Stimulated activated naive CD8-positive, alpha-beta T cell treated with anti-CD3 and anti-CD28 coated beads, Interleukin-15, amount 100 ng/mL, for 72 hours (primary cell): ENCODE results near the gene BHLHE23.
"Not testable (repeated sequence)": the region's sequence is repeated elsewhere in the genome, so short reads cannot be mapped to it uniquely, and the experiment has no call there.

Experiments used
- ATAC-seq: fragments of 150-1000 bp; cut with Tn5 transposase; 2 replicates; pipeline ENCODE4 v1.10.0; 2021; ENCODE audit warnings: mild to moderate bottlenecking, moderate library complexity
- DNase-seq, 2 donors: peaks; one replicate each; pipeline ENCODE4 v3.0.0; 2021 to 2022
- H3K27ac Mint-ChIP-seq, 2 donors: one replicate each; pipeline ENCODE4 v1.8.0; 2022; ENCODE audit warnings: mild to moderate bottlenecking in 2 of 2, mixed read lengths in 2 of 2, moderate library complexity in 2 of 2
- H3K27me3 Mint-ChIP-seq: one replicate; pipeline ENCODE4 v1.8.0; 2022; ENCODE audit warnings: mixed read lengths
- H3K4me1 Mint-ChIP-seq: one replicate; pipeline ENCODE4 v1.8.0; 2022; ENCODE audit warnings: mild to moderate bottlenecking, mixed read lengths
- H3K4me3 Mint-ChIP-seq, 2 donors: one replicate each; pipeline ENCODE4 v1.8.0; 2022; ENCODE audit warnings: mild to moderate bottlenecking in 2 of 2, mixed read lengths in 2 of 2, moderate library complexity in 1 of 2
- H3K9me3 Mint-ChIP-seq, 2 donors: one replicate each; pipeline ENCODE4 v1.8.0; 2022; ENCODE audit warnings: mixed read lengths in 2 of 2

BHLHE23 gene

GRCh38 chr20:62962221-62962879 lies 44.4 kb downstream of the BHLHE23 start:
- Mint-ChIP-seq H3K27me3 (no peaks in the 10 kb centered on the region), H3K4me3 (no peak overlapping the region), H3K4me1 (peaks cover 33% of the 10 kb centered on the region), H3K9me3 (no peaks in the 10 kb centered on the region), H3K27ac (peak overlapping the region in 1 of 2 donors; percentile 63)
- ATAC-seq (no peak), DNase-seq (no peak)

DNA sequence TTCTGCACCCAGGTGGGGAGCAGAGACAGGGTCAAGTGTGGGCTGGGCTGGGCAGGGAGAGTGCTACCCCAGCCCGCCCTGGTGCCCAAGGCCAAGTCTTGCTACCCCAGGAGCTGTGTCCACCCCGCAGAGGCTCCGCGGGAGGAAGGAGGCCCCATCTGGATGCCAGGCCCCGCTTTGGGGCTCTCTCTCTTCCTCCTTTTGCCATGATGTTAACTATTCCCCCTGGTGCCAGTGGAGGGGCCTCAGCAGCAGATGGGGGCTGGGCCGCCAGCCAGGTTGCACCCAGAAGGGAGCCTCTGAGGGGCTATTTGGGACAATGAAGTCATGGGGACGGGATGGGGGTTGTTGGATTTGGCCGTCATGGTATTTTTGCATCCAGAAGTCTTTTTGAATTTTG lies 45.0 kb downstream of the BHLHE23 start:
- Mint-ChIP-seq H3K27ac (no peak overlapping the region), H3K9me3 (no peaks in the 10 kb centered on the region), H3K4me3 (no peak overlapping the region), H3K4me1 (peaks cover 39% of the 10 kb centered on the region), H3K27me3 (no peaks in the 10 kb centered on the region)
- ATAC-seq (no peak), DNase-seq (no peak)

DNA sequence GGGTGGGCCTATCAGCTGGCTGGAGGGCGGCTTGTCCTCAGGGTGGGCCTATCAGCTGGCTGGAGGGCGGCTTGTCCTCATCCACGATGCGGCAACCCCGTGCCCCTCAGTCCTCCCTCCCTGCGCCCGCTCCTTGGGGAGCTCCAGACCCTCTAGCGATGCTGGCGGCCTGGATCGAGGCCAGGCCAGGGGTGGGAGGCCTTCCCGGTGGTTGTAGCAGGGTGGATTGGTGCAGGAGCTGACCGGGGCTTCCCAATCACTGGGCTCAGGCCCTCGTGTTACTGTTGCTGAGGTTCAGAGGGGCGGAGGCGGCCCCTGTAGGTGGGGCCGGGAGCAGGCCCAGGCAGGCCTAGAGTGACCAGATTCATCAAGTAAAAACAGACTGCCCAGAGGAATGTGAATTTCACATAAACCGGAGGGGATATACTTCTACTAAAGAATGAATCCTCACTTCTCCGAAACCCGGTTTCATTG lies 45.4 kb downstream of the BHLHE23 start:
- Mint-ChIP-seq H3K4me3 (no peak overlapping the region), H3K27me3 (no peaks in the 10 kb centered on the region)
- DNase-seq, result no peak

DNA sequence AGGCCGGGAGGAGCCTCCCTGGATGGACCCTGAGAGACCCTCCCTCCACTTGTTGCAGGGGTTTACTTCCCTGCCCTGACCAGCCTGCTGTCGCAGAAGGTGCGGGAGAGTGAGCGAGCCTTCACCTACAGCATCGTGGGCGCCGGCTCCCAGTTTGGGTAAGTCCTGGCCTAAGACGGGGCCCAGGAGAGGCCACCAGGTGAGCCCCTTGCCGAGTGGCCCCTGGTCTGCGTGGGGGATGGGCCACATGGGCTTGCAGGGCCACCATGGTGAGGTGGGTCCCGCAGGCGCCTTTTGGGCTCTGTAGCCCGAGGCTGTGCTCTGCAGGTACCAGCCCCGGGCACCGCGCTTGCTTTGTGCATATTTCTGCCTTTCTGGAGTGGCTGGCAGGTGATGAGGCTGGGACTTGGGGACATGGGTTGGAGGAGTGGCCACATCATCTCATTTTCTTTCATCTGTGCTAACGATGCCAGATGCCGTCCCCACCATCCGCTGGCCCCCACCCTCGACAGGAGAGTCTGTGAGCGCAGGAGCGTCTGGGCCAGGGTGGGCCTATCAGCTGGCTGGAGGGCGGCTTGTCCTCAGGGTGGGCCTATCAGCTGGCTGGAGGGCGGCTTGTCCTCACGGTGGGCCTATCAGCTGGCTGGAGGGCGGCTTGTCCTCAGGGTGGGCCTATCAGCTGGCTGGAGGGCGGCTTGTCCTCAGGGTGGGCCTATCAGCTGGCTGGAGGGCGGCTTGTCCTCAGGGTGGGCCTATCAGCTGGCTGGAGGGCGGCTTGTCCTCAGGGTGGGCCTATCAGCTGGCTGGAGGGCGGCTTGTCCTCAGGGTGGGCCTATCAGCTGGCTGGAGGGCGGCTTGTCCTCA lies 46.1 kb downstream of the BHLHE23 start:
- Mint-ChIP-seq H3K27ac (peak overlapping the region in 1 of 2 donors; percentile 54), H3K4me1 (peaks cover 49% of the 10 kb centered on the region)
- not testable (repeated sequence) for H3K4me3 Mint-ChIP-seq, H3K9me3 Mint-ChIP-seq, H3K27me3 Mint-ChIP-seq, DNase-seq, ATAC-seq

More for the DNA sequence above, 45.4 kb downstream of the BHLHE23 start:
- Mint-ChIP-seq H3K27ac (no peak overlapping the region), H3K4me1 (peaks cover 43% of the 10 kb centered on the region), H3K9me3 (no peaks in the 10 kb centered on the region)
- ATAC-seq, result no peak

DNA sequence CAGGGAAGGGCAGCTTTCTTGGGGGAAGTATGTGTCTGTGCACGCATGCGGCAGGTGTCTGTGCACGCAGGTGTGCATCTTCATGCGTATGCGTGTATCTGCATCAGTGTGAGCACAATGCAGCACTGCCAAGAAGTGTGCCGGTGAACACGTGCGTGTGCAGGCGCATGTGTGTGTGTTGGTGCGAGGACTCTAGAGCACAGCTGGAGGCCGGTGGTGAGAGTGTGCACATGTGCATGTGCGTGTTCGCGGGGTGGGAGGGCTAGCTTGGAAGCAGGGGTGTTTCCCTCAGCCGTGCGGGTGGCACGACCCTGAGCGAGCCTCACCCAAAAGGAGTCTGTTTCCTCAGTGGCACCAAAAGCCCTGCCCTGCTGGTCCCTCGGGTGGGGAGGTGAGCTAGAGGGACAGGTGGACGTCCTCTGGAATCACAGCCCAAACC lies 46.7 kb downstream of the BHLHE23 start:
- ATAC-seq (no peak), DNase-seq (no peak)
- no peak overlapping the region for H3K27ac Mint-ChIP-seq

DNA sequence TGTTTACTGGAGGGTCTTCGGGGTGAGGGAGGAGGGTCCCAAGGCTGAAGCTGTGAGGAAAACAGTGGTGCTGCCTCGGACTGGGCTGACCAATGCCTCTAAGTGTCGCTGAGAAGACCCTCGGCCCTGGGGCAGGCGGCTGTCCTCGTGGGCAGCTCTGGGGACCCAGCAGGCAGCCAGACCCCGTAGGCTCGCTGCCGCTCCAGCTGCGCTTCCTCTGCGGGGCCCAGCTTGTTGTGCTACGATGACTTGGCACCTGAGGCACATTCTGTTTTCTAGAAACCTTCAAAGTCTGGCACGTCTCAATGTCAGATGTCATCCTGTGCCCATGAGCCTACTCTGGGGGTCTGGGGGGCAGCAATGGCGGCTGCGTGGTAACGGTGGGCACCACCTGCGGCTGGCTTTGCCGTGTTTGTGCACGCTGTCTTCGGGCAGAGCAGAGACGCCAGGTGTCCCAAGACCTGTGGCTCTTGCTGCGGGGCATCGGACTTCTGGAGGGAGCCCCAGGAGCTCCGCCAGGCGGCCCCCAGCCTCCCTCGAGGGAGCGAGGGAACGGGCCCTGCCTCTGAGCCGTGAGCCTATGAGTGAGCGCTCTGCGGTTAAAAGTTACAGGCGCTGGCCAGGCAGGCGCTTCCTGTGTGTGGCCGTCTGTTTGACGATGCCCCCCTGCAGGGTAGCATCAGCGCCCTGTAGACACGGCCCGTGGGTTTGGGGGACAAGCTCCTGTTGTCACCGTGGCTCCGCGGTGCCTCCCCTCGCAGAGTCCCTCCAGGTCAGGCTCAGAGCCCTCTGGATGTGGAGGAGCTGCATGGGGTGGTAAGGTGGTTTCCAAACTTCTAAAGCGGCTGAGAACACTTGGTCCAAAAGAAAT lies 47.4 kb downstream of the BHLHE23 start:
- Mint-ChIP-seq H3K27ac (no peak overlapping the region), H3K4me1 (peaks cover 58% of the 10 kb centered on the region), H3K27me3 (no peaks in the 10 kb centered on the region), H3K4me3 (peak overlapping the region in 1 of 2 donors; percentile 31), H3K9me3 (no peaks in the 10 kb centered on the region)
- peak; percentile 41 for ATAC-seq
- DNase-seq, result no peak

More for the DNA sequence above, 46.7 kb downstream of the BHLHE23 start:
- Mint-ChIP-seq H3K9me3 (no peaks in the 10 kb centered on the region), H3K4me1 (peaks cover 51% of the 10 kb centered on the region), H3K27me3 (no peaks in the 10 kb centered on the region), H3K4me3 (no peak overlapping the region)

DNA sequence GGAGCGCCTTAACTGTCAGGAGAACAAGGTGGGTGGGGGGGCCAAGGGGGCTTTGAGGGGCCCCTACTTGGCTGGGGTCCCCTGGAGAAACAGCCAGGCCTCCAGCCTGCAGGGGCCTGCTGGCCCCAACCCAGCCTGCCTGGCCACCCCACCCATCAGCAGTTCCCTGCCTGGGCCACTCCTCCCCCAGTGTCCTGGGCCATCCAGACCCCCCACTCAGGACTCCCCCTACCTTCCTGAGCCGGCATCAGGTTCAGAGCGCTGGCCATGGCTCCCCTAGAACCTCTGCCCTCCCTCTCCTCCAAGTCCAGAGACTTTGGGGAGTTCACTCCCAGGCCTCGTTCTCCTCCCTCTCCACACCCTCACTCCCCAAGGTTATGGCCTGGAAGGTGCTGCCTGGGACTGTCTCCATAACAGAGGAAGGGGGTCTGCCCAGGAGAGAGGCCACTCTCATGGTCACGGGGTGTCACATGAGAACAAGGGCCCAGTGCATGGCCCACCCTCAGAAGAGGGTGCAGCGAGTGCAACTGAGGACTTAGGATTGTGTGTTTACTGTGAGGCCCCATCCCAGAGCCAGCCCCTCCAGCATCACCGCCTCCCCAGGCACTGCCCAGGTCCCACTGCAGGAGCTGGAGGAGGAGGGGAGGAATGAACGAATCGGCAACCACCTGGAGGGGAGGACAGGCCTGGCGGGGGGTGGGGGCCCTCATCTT lies 48.2 kb downstream of the BHLHE23 start:
- no peak for ATAC-seq
- H3K4me1 Mint-ChIP-seq, result peaks cover 66% of the 10 kb centered on the region

DNA sequence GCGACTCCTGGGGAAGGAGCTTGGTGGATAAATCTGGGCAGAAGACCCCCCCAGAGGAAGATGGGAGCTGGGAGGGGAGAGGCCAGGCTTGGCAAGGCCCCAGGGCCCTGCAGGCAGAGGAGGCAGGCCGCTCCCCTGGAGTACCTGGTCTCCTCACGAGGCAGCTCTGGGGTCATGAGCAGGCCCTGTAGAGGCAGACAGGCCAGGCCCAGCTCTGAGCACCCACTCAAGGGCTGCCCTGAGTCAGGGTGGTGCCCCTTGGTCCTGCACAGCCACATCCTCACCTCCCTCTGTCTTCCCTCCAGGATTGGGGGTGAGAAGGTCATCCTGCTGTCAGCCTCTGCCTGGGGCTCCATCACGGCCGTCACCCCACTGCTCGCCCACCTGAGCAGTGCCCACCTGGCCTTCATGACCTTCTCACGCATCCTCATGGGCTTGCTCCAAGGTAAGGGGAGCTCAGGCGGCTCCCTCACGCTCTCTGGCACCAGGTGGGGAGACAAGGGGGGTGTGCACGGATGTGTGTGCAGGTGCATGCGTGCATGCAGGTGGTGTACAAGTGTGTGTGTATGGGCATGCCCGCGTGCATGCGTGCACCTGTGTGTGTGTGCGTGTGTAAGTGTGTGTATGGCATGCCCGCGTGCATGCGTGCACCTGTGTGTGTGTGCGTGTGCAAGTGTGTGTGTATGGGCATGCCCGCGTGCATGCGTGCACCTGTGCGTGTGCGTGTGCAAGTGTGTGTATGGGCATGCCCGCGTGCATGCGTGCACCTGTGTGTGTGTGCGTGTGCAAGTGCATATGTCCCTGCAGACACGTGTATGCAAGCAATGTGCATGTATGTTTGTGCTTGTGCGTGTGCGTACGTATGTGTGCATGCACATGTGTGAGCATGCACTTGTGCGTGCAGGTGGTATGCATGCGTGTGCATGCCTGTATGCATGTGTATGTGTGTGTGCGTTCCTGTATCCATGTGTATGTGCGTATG lies 49.3 kb downstream of the BHLHE23 start:
- H3K27ac Mint-ChIP-seq, result peak overlapping the region in 1 of 2 donors; percentile 61
- peaks cover 74% of the 10 kb centered on the region for H3K4me1 Mint-ChIP-seq
- no peaks in the 10 kb centered on the region for H3K27me3 Mint-ChIP-seq
- no peaks in the 10 kb centered on the region for H3K9me3 Mint-ChIP-seq
- no peak for ATAC-seq
- no peak for DNase-seq
- no peak overlapping the region for H3K4me3 Mint-ChIP-seq

More for the DNA sequence above, 48.2 kb downstream of the BHLHE23 start:
- H3K4me3 Mint-ChIP-seq, result peak overlapping the region in 1 of 2 donors; percentile 41
- H3K27ac Mint-ChIP-seq, result no peak overlapping the region
- DNase-seq, result no peak
- no peaks in the 10 kb centered on the region for H3K9me3 Mint-ChIP-seq
- no peaks in the 10 kb centered on the region for H3K27me3 Mint-ChIP-seq

DNA sequence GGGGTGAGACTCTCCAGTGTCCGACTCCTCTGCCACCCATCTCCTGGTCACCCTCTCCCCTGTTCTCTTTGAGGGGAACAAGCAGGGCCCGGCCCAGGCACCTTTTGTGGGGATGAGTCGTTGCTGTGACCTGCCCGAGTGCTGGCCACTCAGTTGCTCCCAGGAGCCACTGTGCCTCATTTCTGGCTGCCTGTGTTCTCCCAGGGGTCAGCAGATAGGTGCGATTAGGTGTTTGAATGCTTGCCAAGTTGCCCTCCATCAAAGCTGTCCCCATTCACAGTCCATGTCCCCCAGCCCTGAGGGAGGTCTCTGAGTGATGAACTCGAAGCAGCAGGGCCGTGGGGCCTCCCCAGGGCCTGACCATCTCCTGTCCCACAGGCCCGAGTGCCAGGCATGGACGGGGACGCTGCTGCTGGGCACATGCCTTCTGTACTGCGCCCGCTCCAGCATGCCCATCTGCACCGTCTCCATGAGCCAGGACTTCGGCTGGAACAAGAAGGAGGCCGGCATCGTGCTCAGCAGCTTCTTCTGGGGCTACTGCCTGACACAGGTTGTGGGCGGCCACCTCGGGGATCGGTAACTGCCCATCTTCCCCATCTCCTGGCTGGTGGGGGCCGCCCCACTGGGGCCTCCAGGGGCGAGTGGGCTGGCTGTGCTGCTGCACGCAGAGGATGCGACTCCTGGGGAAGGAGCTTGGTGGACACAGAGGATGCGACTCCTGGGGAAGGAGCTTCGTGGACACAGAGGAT lies 50.2 kb downstream of the BHLHE23 start:
- H3K9me3 Mint-ChIP-seq, result no peaks in the 10 kb centered on the region
- H3K27ac Mint-ChIP-seq, result peak overlapping the region; percentile 61 to 74
- H3K27me3 Mint-ChIP-seq, result no peaks in the 10 kb centered on the region
- ATAC-seq (no peak), DNase-seq (no peak)
- H3K4me3 Mint-ChIP-seq, result no peak overlapping the region
- H3K4me1 Mint-ChIP-seq, result peaks cover 83% of the 10 kb centered on the region
